Subcutaneous adipose tissue (tissue), 4 donors: ENCODE measurements around the gene ERCC2. TPM values are rescaled to one million over a fixed set of nuclear protein-coding genes. Genes with fewer than 3 reads are reported as not detected.

Experiments
- total RNA-seq, 4 donors: library from RNA; depleted of rRNA; stranded (reverse); fragments of >200 nt; gene quantifications; one replicate each; pipeline ENCODE4 v1.1.0, GENCODE V29; 2016
- TF ChIP-seq, protein P1 (sequence below): fragments of 450-650 bp; IDR thresholded peaks from one replicate; pipeline ENCODE4 v1.5.1; 2016; ENCODE audit warnings: low read depth, mild to moderate bottlenecking, control low read depth, antibody characterized with exemption, moderate library complexity

ERCC2 gene
- total RNA-seq, 4 donors from 2014 or later = 3.3 to 18.1 (median 8.0) TPM

- TF ChIP-seq, protein P1, sequence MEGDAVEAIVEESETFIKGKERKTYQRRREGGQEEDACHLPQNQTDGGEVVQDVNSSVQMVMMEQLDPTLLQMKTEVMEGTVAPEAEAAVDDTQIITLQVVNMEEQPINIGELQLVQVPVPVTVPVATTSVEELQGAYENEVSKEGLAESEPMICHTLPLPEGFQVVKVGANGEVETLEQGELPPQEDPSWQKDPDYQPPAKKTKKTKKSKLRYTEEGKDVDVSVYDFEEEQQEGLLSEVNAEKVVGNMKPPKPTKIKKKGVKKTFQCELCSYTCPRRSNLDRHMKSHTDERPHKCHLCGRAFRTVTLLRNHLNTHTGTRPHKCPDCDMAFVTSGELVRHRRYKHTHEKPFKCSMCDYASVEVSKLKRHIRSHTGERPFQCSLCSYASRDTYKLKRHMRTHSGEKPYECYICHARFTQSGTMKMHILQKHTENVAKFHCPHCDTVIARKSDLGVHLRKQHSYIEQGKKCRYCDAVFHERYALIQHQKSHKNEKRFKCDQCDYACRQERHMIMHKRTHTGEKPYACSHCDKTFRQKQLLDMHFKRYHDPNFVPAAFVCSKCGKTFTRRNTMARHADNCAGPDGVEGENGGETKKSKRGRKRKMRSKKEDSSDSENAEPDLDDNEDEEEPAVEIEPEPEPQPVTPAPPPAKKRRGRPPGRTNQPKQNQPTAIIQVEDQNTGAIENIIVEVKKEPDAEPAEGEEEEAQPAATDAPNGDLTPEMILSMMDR = no peak
Observed at GRCh38 chr19:45395821-45396617, 25.6 kb upstream of the ERCC2 start.

DNA sequence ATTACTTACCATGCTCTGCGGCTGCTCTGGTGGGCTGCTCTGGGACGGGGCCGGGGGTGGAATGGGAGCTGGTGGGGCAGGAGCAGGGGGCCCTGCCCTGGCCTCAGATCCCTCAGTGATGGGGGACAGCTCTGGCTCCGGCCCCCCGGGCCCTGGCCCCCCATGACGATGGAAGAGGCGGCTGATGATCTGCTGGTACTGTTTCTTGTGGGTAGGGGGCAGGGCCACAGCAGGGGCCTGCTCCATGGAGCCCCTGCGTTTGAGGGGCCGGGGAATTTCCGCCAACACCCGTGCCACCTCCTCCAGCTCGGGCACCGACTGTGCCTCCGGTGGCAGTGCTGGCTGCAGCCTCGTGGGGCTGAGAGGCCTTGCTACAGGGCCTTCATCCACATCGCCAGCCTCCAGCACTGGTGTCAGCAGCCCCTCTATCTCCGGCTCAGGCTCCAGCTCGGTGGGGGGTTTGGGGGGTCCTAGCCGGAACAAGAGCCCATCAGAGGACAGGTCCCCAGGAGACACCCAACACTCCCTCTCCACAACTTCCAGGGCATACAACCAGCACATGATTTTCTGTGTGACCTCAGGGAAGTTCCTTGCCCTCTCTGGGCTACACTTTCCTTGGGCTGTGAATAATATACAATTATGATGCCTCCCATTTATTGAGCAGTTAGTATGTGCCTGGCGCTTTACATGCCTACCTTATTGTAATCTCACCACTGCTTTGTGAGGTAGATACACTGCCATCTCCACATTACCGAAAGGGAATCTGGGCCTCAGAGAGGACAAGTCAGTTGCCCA is 21.7 kb upstream of the ERCC2 start:
- TF ChIP-seq, protein P1 = no peak

GRCh38 chr19:45391346-45391745 is 21.0 kb upstream of the ERCC2 start:
- TF ChIP-seq, protein P1 = no peak

- TF ChIP-seq, protein P1 = no peak
Observed at GRCh38 chr19:45385392-45386221, 15.2 kb upstream of the ERCC2 start.

GRCh38 chr19:45382426-45382825 is 12.1 kb upstream of the ERCC2 start:
- TF ChIP-seq, protein P1 = no peak

- TF ChIP-seq, protein P1 = no peak
Observed at GRCh38 chr19:45380107-45380506, 9.7 kb upstream of the ERCC2 start.
